GM23248 (cell line): Measurements from ENCODE around the gene GRAMD1B. TPM values are rescaled to one million over a fixed set of nuclear protein-coding genes. Genes with fewer than 3 reads are reported as not detected.

Experiments used
- DNase-seq: peaks from one replicate; pipeline ENCODE4 v3.0.0-alpha.2; 2015
- H2AFZ ChIP-seq: fragments of 200-600 bp; sonication (generic); 2 replicates; pipeline ENCODE4 v1.6.1; 2016; ENCODE audit warnings: antibody characterized with exemption
- H3F3A ChIP-seq: fragments of 200-600 bp; sonication (generic); 2 replicates; pipeline ENCODE4 v1.6.1; 2016; ENCODE audit warnings: mild to moderate bottlenecking, antibody characterized with exemption, mixed run types; ENCODE audit not compliant: insufficient read depth
- H3K27ac ChIP-seq: fragments of 200-600 bp; sonication (generic); 2 replicates; pipeline ENCODE4 v1.5.1; 2016; ENCODE audit warnings: mild to moderate bottlenecking
- H3K27me3 ChIP-seq: fragments of 200-600 bp; sonication (generic); replicated peaks from 2 replicates; pipeline ENCODE4 v1.6.1; 2016; ENCODE audit warnings: mild to moderate bottlenecking; ENCODE audit not compliant: insufficient read depth
- H3K36me3 ChIP-seq: fragments of 200-600 bp; sonication (generic); 2 replicates; pipeline ENCODE4 v1.6.1; 2016; ENCODE audit warnings: low read depth, mild to moderate bottlenecking
- H3K4me1 ChIP-seq: fragments of 200-600 bp; sonication (generic); 2 replicates; pipeline ENCODE4 v1.6.1; 2016; ENCODE audit warnings: mild to moderate bottlenecking; ENCODE audit not compliant: insufficient read depth
- H3K4me2 ChIP-seq: fragments of 200-600 bp; sonication (generic); one replicate; pipeline ENCODE4 v1.6.1; 2016; ENCODE audit warnings: mild to moderate bottlenecking; ENCODE audit not compliant: unreplicated experiment
- H3K4me3 ChIP-seq: fragments of 200-600 bp; sonication (generic); 2 replicates; pipeline ENCODE4 v1.5.1; 2016; ENCODE audit warnings: mild to moderate bottlenecking
- H3K79me2 ChIP-seq: fragments of 200-600 bp; sonication (generic); 2 replicates; pipeline ENCODE4 v1.6.1; 2016; ENCODE audit warnings: mild to moderate bottlenecking; ENCODE audit not compliant: insufficient read depth
- H3K9ac ChIP-seq: fragments of 200-600 bp; sonication (generic); 2 replicates; pipeline ENCODE4 v1.6.1; 2016; ENCODE audit warnings: mild to moderate bottlenecking
- H3K9me2 ChIP-seq: fragments of 200-600 bp; sonication (generic); 2 replicates; pipeline ENCODE4 v1.6.1; 2016; ENCODE audit warnings: mixed run types, mild to moderate bottlenecking, moderate library complexity; ENCODE audit not compliant: insufficient read depth
- H3K9me3 ChIP-seq: fragments of 200-600 bp; sonication (generic); one replicate; pipeline ENCODE4 v1.6.1; 2017; ENCODE audit warnings: low read depth
- H4K20me1 ChIP-seq: fragments of 200-600 bp; sonication (generic); 2 replicates; pipeline ENCODE4 v1.6.0; 2016; ENCODE audit not compliant: insufficient read depth
- EZH2 ChIP-seq: fragments of 200-600 bp; sonication (generic); IDR thresholded peaks from 2 replicates; pipeline ENCODE4 v1.6.1; 2018; ENCODE audit warnings: antibody characterized with exemption, mild to moderate bottlenecking; ENCODE audit not compliant: insufficient read depth, poor library complexity, severe bottlenecking
- EZH2phosphoT487 ChIP-seq: fragments of 200-600 bp; sonication (generic); IDR thresholded peaks from 2 replicates; pipeline ENCODE4 v1.6.1; 2018; ENCODE audit warnings: antibody characterized with exemption, moderate library complexity, mild to moderate bottlenecking, low read depth; ENCODE audit not compliant: insufficient read depth
- WGBS, 2 experiments: methylation state at CpG; one replicate each; pipeline ENCODE4 v1.1.6; 2015 to 2017; ENCODE audit warnings: low lambda C conversion rate in 2 of 2, low coverage in 1 of 2; ENCODE audit errors: missing lambda C conversion rate in 2 of 2; 5-methylcytosine and 5-hydroxymethylcytosine counted together
- in situ Hi-C: fragments of 300-500 bp; cut with MboI; formaldehyde crosslinking; loops from 2 replicates; pipeline ENCODE4 v1.15.0; 2020
- polyA plus RNA-seq: library from polyadenylated mRNA; unstranded; fragments of >200 nt; fragmentation: Nextera tagmentation; extraction: Ambion mirVana; gene quantifications from 2 replicates; pipeline ENCODE4 v1.2.1, GENCODE V29; 2016
- total RNA-seq: library from RNA; depleted of rRNA; stranded (reverse); fragments of >200 nt; shearing (Covaris generic); gene quantifications from 2 replicates; pipeline ENCODE4 v1.2.3, GENCODE V29; 2014

The GRAMD1B gene
- total and polyA plus RNA-seq, 2 experiments from 2014 or later: 4.1 to 14.8 TPM

DNA sequence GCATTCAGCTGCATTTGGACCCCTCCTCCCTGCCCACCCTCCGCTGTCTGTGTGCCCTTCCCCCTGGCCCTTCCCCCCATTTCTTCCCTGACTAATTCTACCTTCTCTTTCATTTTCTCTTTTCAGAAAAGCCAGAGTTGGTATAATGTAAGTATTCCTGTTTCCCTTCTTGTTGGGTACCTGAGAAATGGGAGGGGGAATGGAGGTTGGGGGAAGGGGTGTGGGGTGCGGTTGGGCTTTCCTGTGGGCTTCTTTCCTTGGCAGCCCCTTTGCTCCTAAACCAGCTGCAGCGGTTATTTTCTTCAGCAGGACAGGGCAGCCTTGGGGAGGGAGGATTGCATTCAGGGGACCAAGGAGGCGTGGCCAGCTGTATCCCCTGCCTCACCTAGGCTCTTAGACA, 154.1 kb downstream of the GRAMD1B start:
- in situ Hi-C loops: no loop called here
- 91 to 96% methylated on average over 2 to 4 of the region's 4 CpGs for WGBS, 2 experiments
- H3K79me2 ChIP-seq: no peaks in the 10 kb centered on the region
- DNase-seq: peak; percentile 16
- no peaks in the 10 kb centered on the region for H3K27me3 ChIP-seq
- no peak overlapping the region for H2AFZ ChIP-seq
- no peak overlapping the region for H3K27ac ChIP-seq
- H3K4me3 ChIP-seq: no peak overlapping the region
- no peaks in the 10 kb centered on the region for H3K9me2 ChIP-seq
- H3K9me3 ChIP-seq: no peaks in the 10 kb centered on the region
- no peaks in the 10 kb centered on the region for H3K36me3 ChIP-seq
- H3K4me1 ChIP-seq: no peaks in the 10 kb centered on the region
- H3K4me2 ChIP-seq: no peak overlapping the region
- no peaks in the 10 kb centered on the region for H4K20me1 ChIP-seq
- no peak for TF ChIP-seq EZH2phosphoT487
- H3F3A ChIP-seq: no peaks in the 10 kb centered on the region
- H3K9ac ChIP-seq: no peak overlapping the region

- Histone ChIP-seq H3K79me2 (no peaks in the 10 kb centered on the region), H2AFZ (no peak overlapping the region), H3K9me3 (no peaks in the 10 kb centered on the region), H3K4me1 (peaks cover 1% of the 10 kb centered on the region; the same call in 1 of the 2 replicates), H3K4me2 (no peak overlapping the region), H3K27ac (no peak overlapping the region), H3K4me3 (no peak overlapping the region), H3K9ac (no peak overlapping the region), H4K20me1 (no peaks in the 10 kb centered on the region), H3F3A (no peaks in the 10 kb centered on the region), H3K36me3 (no peaks in the 10 kb centered on the region), H3K27me3 (no peaks in the 10 kb centered on the region), H3K9me2 (no peaks in the 10 kb centered on the region)
- no peak for TF ChIP-seq EZH2
- no peak for TF ChIP-seq EZH2phosphoT487
- 91 to 93% methylated on average over 7 of the region's 7 CpGs for WGBS, 2 experiments
- in situ Hi-C loops: no loop called here
- DNase-seq: no peak
Measured at GRCh38 chr11:123584737-123585136, 154.7 kb downstream of the GRAMD1B start.

- H3K4me3 ChIP-seq: no peak overlapping the region
- no peak for DNase-seq
- TF ChIP-seq EZH2: no peak
- no peak for TF ChIP-seq EZH2phosphoT487
- no peaks in the 10 kb centered on the region for H3K9me2 ChIP-seq
- no peaks in the 10 kb centered on the region for H3F3A ChIP-seq
- H3K27me3 ChIP-seq: no peaks in the 10 kb centered on the region
- no peaks in the 10 kb centered on the region for H3K36me3 ChIP-seq
- H3K27ac ChIP-seq: no peak overlapping the region
- peaks cover 6% of the 10 kb centered on the region for H3K4me1 ChIP-seq
- in situ Hi-C loops: no loop called here
- no peak overlapping the region for H3K9ac ChIP-seq
- no peaks in the 10 kb centered on the region for H4K20me1 ChIP-seq
- H2AFZ ChIP-seq: no peak overlapping the region
- 85 to 92% methylated on average over 5 of the region's 5 CpGs for WGBS, 2 experiments
- no peaks in the 10 kb centered on the region for H3K9me3 ChIP-seq
- H3K4me2 ChIP-seq: no peak overlapping the region
- no peaks in the 10 kb centered on the region for H3K79me2 ChIP-seq
Measured at GRCh38 chr11:123585206-123585605, 155.1 kb downstream of the GRAMD1B start.

- Histone ChIP-seq H3K4me1 (peaks cover 11% of the 10 kb centered on the region), H3K27ac (no peak overlapping the region), H3K9me3 (no peaks in the 10 kb centered on the region), H4K20me1 (no peaks in the 10 kb centered on the region), H3K27me3 (no peaks in the 10 kb centered on the region), H3K79me2 (no peaks in the 10 kb centered on the region), H3K4me2 (no peak overlapping the region), H3K9ac (no peak overlapping the region), H3K36me3 (no peaks in the 10 kb centered on the region), H3F3A (no peaks in the 10 kb centered on the region), H2AFZ (no peak overlapping the region), H3K4me3 (no peak overlapping the region), H3K9me2 (no peaks in the 10 kb centered on the region)
- DNase-seq: no peak
- in situ Hi-C loops: no loop called here
- 76 to 81% methylated on average over 5 of the region's 5 CpGs for WGBS, 2 experiments
- TF ChIP-seq EZH2phosphoT487: no peak
- TF ChIP-seq EZH2: no peak
Measured at GRCh38 chr11:123585706-123586105, 155.6 kb downstream of the GRAMD1B start.

GRCh38 chr11:123586568-123586967, 156.5 kb downstream of the GRAMD1B start:
- 95 to 99% methylated on average over 8 of the region's 8 CpGs for WGBS, 2 experiments
- in situ Hi-C loops: no loop called here
- no peak for DNase-seq

More at GRCh38 chr11:123586568-123586967, 156.5 kb downstream of the GRAMD1B start:
- Histone ChIP-seq H3K9me3 (no peaks in the 10 kb centered on the region), H3K27ac (no peak overlapping the region), H3F3A (no peaks in the 10 kb centered on the region), H3K36me3 (no peaks in the 10 kb centered on the region), H3K4me2 (no peak overlapping the region), H4K20me1 (no peaks in the 10 kb centered on the region), H2AFZ (no peak overlapping the region), H3K79me2 (no peaks in the 10 kb centered on the region), H3K27me3 (no peaks in the 10 kb centered on the region), H3K4me1 (peaks cover 12% of the 10 kb centered on the region), H3K9ac (no peak overlapping the region), H3K4me3 (no peak overlapping the region), H3K9me2 (no peaks in the 10 kb centered on the region)
- no peak for TF ChIP-seq EZH2
- TF ChIP-seq EZH2phosphoT487: no peak
